Measurements from ENCODE around the gene FOXO6.

Gene FOXO6

GRCh38 chr1:41411229-41411628 is 50.0 kb downstream of the FOXO6 start:
- no peak for DNase-seq

GRCh38 chr1:41412748-41413147 is 51.5 kb downstream of the FOXO6 start:
- no peak for DNase-seq

GRCh38 chr1:41413748-41414281 is 52.6 kb downstream of the FOXO6 start:
- no peak for DNase-seq

GRCh38 chr1:41414296-41414695 is 53.1 kb downstream of the FOXO6 start:
- no peak for DNase-seq

- no peak for DNase-seq
Measured at GRCh38 chr1:41414716-41415306, 53.6 kb downstream of the FOXO6 start.

GRCh38 chr1:41416081-41416480 is 54.8 kb downstream of the FOXO6 start:
- no peak for DNase-seq

GRCh38 chr1:41416552-41417334 is 55.5 kb downstream of the FOXO6 start:
- DNase-seq = peak; percentile 60

- no peak for DNase-seq
Measured at GRCh38 chr1:41417335-41417682, 56.1 kb downstream of the FOXO6 start.

- DNase-seq = no peak
Measured at GRCh38 chr1:41417746-41418145, 56.5 kb downstream of the FOXO6 start.

- DNase-seq = no peak
Measured at GRCh38 chr1:41418857-41419583, 57.8 kb downstream of the FOXO6 start.

GRCh38 chr1:41419584-41420295 is 58.5 kb downstream of the FOXO6 start:
- DNase-seq = no peak

GRCh38 chr1:41420351-41420750 is 59.1 kb downstream of the FOXO6 start:
- DNase-seq = no peak

GRCh38 chr1:41420860-41421259 is 59.6 kb downstream of the FOXO6 start:
- DNase-seq = no peak

- no peak for DNase-seq
Measured at GRCh38 chr1:41422306-41422705, 61.1 kb downstream of the FOXO6 start.

GRCh38 chr1:41423511-41424191 is 62.4 kb downstream of the FOXO6 start:
- no peak for DNase-seq

GRCh38 chr1:41424581-41425118 is 63.4 kb downstream of the FOXO6 start:
- no peak for DNase-seq

GRCh38 chr1:41425369-41425768 is 64.1 kb downstream of the FOXO6 start:
- DNase-seq = no peak

GRCh38 chr1:41426201-41426890 is 65.1 kb downstream of the FOXO6 start:
- DNase-seq = no peak

GRCh38 chr1:41427122-41427913 is 66.1 kb downstream of the FOXO6 start:
- DNase-seq = no peak

- no peak for DNase-seq
Measured at GRCh38 chr1:41427916-41428737, 66.9 kb downstream of the FOXO6 start.
